Measurements from ENCODE around the gene LYST.
"Not testable (repeated sequence)": the region's sequence is repeated elsewhere in the genome, so short reads cannot be mapped to it uniquely, and the experiment has no call there.

Gene LYST

DNA sequence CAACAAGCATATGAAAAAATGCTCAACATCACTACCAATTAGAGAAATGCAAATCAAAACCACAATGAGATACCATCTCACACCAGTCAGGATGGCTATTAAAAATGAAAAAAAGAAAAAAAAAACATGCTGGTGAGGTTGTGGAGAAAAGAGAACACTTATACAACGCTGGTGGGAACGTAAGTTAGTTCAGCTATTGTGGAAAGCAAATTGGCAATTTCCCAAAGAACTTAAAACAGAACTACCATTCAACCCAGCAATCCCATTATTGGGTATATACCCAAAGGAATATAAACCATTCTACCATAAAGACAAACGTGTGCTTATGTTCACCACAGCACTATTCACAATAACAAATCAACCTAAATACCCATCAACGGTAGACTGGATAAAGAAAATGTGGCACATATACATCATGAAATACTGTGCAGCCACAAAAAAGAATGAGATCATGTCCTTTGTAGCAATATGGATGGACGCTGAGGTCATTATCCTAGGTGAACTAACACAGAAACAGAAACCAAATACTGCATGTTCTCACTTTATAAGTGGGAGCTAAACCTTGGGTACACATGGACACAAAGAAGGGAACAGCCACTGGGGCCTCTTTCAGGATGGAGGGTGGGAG is 49.5 kb downstream of the LYST start:
- no peak for DNase-seq

DNA sequence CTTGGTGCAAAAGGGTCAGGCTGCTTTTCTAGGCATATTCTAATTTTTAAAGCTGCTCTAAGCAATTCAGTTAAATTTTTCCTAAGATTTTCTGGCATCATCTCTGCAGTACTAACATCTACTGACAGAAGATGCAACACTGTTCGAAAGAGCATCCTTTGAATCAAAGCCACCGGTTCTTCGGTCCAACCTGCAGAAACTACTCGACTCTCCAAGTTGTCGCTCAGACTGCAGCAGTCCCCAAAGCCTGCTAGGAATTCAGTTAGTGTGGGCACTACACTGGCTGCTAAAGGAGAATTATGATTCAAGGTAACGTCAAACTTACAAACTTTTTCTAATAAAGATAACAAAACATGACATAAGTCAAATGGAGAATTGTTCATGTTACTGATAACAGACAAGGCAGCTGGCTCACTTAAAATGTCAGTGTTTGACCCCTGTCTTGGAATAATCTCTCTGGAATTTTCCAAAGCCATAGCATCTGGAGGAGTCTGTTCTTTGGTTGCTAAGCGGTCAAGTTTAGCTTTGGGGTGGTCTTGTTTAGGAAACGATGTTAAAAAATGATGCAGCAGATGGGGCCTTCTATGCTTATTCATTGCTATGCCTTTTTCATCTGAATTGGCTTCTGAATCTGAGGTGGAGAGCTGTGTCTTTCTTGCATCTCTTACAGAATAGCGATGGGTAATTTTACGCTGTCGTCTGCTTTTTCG is 56.9 kb downstream of the LYST start:
- DNase-seq = no peak

- no peak for DNase-seq
Measured at GRCh38 chr1:235808223-235808622, 58.5 kb downstream of the LYST start.

GRCh38 chr1:235806123-235806522 is 60.6 kb downstream of the LYST start:
- no peak for DNase-seq

GRCh38 chr1:235802573-235803346 is 63.9 kb downstream of the LYST start:
- DNase-seq = no peak

DNA sequence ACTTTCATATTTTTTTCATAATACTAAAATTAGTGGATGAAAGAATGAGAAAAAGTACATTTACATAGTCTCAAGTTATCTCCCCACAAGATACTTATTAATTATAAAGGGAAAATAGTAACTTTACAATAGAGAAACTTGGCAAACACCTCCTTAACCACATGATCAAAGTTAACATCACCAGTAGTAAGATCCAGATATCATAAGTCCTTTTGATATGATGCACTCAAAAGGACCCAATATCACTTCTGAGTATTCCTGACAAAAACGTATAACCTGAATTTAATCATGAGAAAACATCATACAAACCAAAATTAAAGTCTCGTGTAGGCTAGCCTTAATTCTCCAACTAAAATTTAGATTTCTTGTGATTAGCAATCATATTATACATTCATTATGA is 67.4 kb downstream of the LYST start:
- no peak for DNase-seq

DNA sequence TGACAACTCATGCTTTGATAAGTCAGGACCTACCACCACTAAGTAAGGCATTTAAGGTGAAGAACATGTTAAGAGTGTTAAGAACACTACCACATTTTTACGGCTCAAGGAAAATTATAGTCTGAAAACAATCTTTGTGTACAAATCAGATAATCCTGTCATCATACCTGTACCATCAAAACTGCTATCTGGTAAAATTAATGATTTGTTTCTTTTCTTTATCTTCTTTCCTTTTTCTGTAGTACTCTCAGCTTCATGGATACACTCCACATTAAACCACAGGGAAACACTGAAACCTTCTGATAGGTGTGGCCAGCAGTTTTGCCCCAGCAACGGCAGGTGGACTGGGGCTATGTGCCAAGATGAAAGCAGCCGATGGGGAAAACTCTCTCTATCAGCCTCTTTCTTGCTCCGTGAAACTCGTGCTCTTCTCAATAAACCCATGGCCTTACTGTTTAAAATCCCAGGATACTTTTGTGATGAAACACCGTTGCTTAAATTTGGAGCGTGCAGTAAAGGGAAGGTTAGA is 75.1 kb downstream of the LYST start:
- DNase-seq = no peak

GRCh38 chr1:235790123-235790522 is 76.6 kb downstream of the LYST start:
- DNase-seq = no peak

DNA sequence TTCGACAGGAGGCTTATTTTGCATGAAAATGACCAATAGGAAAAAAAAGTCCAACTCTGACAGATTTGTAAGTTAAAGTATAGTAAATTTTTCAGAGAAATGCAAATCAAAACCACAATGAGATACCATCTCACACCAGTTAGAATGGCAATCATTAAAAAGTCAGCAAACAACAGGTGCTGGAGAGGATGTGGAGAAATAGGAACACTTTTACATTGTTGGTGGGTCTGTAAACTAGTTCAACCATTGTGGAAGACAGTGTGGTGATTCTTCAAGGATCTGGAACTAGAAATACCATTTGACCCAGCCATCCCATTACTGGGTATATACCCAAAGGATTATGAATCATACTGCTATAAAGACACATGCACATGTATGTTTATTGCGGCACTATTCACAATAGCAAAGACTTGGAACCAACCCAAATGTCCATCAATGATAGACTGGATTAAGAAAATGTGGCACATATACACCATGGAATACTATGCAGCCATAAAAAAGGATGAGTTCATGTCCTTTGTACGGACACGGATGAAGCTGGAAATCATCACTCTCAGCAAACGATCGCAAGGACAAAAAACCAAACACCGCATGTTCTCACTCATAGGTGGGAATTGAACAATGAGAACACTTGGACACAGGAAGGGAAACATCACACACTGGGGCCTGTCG is 80.3 kb downstream of the LYST start:
- DNase-seq = not testable (repeated sequence)

DNA sequence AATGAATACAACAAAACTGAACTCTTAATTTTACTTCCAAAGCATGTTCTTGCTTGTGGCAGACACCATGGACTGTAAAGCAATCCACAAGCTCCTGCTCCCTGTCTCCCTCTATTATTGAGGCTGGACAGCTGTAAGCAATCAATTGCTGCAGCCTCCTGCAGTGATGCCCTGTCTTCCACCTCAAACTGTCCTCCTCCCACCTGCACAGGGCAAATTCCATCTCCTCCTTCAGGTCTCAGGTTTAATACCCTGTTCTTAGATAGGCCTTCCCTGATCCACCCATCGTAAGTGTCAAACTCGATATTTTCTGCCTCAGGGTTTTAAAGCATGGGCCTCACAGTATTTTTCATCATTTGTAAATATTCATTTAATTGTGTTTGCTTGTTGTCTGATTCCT is 81.8 kb downstream of the LYST start:
- no peak for DNase-seq

DNA sequence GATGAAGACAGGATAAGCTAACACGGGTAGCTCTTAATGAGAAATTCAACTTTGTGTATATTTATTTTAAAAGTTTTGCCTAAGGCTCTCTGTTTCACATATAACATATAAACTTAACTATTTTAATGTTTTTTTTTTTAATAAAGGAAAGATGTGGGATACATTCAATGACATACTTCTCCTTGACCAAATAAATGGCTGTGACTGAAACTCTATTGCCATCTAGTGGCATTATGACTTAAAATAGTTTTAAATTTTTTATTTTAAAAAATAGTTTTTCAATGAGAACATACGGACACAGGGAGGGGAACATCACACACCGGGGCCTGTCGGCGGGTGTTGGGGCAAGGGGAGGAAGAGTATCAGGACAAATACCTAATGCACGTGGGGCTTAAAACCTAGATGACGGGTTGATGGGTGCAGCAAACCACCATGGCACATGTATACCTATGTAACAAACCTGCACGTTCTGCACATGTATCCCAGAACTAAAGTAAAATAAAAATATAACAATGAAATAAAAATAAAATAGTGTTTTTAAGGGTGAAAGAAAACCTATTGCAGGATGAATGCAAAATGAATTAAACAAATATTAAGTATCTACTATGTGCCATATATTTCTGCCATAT is 83.4 kb downstream of the LYST start:
- DNase-seq = no peak

GRCh38 chr1:235782601-235783000 is 84.1 kb downstream of the LYST start:
- DNase-seq = no peak

DNA sequence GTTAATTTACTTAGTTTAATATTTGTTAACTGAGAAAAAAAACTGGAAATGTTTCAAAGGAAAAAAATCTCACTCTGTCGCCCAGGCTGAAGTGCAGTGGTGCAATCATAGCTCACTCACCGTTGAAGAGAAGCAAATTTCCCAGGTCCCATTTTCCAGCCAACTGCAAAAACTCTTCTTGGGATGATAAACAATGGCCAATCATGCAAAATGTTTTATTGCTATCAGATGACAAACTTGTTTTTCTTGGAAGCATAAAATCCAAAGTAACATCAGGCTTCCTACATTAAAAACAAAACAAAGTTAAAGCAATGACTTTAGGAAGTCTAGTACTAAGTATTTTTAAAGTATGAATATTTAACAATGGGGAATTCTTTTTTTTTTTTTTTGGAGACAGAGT is 84.9 kb downstream of the LYST start:
- no peak for DNase-seq

GRCh38 chr1:235779770-235780169 is 86.9 kb downstream of the LYST start:
- DNase-seq = no peak

- no peak for DNase-seq
Measured at GRCh38 chr1:235776396-235776795, 90.3 kb downstream of the LYST start.

DNA sequence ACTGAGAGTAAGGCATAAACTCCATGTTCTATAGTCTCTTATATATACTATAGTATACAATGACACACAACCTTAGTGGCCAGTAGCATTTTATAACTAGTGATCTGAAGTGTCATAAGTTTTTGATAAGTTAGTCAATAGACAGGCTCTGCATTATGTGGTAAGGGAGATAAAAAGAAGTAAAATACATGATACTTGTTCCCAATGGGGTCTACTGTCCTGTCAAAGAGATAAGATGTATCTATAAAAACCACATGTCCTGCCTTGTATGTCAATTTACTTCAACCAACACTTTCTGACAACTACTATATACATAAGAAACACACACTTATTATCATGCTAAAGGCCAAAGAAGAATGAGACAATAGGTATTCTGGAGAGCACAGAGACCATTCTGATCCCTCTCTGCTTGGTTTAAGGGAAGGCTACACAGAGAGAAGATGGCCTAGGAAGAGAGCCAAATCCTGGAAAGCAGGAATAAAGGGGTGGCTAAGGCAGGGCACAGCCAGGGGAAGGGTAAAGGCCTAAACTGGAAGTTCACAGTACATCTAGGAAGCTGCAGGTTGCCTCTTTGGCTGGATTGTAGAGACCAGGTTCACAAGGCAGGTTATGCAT is 91.4 kb downstream of the LYST start:
- no peak for DNase-seq

GRCh38 chr1:235767795-235768194 is 98.9 kb downstream of the LYST start:
- no peak for DNase-seq

GRCh38 chr1:235766794-235767285 is 99.9 kb downstream of the LYST start:
- no peak for DNase-seq

- no peak for DNase-seq
Measured at GRCh38 chr1:235763962-235764361, 102.7 kb downstream of the LYST start.

- DNase-seq = no peak
Measured at GRCh38 chr1:235759336-235759735, 107.4 kb downstream of the LYST start.

- DNase-seq = no peak
Measured at GRCh38 chr1:235758931-235759330, 107.8 kb downstream of the LYST start.

- no peak for DNase-seq
Measured at GRCh38 chr1:235757587-235758096, 109.1 kb downstream of the LYST start.

All from right forelimb (tissue), 1 donor.